ENCODE measurements around the gene NOP14.

GRCh38 chr4:2928242-2929176 lies 34.7 kb downstream of the NOP14 start:
- no peak for TF ChIP-seq CTCF (IDR thresholded peaks at IDR 0.05)
- TF ChIP-seq POLR2A (IDR thresholded peaks at IDR 0.05; ENCODE audit: low read depth), result no peak
- TF ChIP-seq EP300 (IDR thresholded peaks at IDR 0.05), result no peak
- peak in 1 of 2 donors; percentile 30 for TF ChIP-seq POLR2AphosphoS5 (IDR thresholded peaks at IDR 0.05)
